Brain microvascular endothelial cell (primary cell): Measurements from ENCODE around the gene ATG4B.

Experiments
- DNase-seq: peaks from one replicate; pipeline ENCODE4 v3.0.0-alpha.2; 2020
- H3K27ac ChIP-seq: fragments of 250-450 bp; sonication (Bioruptor Pico); 2 replicates; pipeline ENCODE4 v1.5.1; 2020; ENCODE audit warnings: mild to moderate bottlenecking, moderate library complexity
- H3K27me3 ChIP-seq: fragments of 250-450 bp; sonication (Bioruptor Pico); replicated peaks from 2 replicates; pipeline ENCODE4 v1.5.1; 2020; ENCODE audit warnings: mild to moderate bottlenecking
- H3K36me3 ChIP-seq: fragments of 250-450 bp; sonication (Bioruptor Pico); replicated peaks from 2 replicates; pipeline ENCODE4 v1.5.1; 2020; ENCODE audit warnings: mild to moderate bottlenecking
- H3K4me3 ChIP-seq: 2 replicates; pipeline ENCODE4 v1.5.1; 2011; ENCODE audit warnings: low read depth, mild to moderate bottlenecking, control low read depth, low read length, moderate library complexity
- in situ Hi-C: cut with HindIII; loops from 2 replicates; pipeline ENCODE4 v1.10.0; 2017; ENCODE audit warnings: low sequenced_read_pairs, low pct_ligation_motif_present
- TF ChIP-seq, protein P1 (sequence below): IDR thresholded peaks from 2 replicates; pipeline ENCODE4 v1.5.1; 2011; ENCODE audit warnings: low read depth, mild to moderate bottlenecking, moderate library complexity, low read length, control low read depth, inconsistent platforms; ENCODE audit errors: missing control alignments

Gene ATG4B

DNA sequence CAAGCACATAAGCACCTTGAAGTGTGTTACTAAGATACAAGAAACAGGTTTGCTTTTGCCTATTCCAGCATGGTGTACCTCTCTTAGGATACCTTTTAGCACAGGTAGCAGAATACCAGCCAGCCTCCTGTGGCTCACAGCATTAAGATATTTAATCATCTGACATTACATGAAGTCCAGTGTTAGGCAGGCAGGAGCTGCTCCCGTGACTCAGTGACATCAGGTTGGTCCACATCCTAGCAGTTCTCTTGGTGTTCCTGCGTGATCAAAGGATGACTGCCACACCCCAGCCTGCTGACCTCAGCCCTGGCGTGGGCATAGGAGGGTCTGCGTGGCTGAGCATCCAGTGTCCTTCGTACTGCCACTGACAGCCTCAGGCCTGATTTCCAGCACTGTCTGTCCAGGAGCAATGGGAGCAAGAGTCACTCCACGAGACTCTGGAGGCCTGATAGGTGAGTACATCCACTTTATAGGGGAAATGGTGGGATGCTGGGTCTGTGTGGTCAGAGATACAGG, 52.8 kb downstream of the ATG4B start:
- Histone ChIP-seq H3K27me3 (no peaks in the 10 kb centered on the region), H3K36me3 (peaks cover 19% of the 10 kb centered on the region), H3K4me3 (no peak overlapping the region), H3K27ac (no peak overlapping the region)
- TF ChIP-seq, protein P1, sequence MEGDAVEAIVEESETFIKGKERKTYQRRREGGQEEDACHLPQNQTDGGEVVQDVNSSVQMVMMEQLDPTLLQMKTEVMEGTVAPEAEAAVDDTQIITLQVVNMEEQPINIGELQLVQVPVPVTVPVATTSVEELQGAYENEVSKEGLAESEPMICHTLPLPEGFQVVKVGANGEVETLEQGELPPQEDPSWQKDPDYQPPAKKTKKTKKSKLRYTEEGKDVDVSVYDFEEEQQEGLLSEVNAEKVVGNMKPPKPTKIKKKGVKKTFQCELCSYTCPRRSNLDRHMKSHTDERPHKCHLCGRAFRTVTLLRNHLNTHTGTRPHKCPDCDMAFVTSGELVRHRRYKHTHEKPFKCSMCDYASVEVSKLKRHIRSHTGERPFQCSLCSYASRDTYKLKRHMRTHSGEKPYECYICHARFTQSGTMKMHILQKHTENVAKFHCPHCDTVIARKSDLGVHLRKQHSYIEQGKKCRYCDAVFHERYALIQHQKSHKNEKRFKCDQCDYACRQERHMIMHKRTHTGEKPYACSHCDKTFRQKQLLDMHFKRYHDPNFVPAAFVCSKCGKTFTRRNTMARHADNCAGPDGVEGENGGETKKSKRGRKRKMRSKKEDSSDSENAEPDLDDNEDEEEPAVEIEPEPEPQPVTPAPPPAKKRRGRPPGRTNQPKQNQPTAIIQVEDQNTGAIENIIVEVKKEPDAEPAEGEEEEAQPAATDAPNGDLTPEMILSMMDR = no peak
- no peak for DNase-seq
- in situ Hi-C loops = no loop called here

GRCh38 chr2:241692448-241692847, 55.0 kb downstream of the ATG4B start:
- Histone ChIP-seq H3K4me3 (no peak overlapping the region), H3K27me3 (no peaks in the 10 kb centered on the region), H3K27ac (no peak overlapping the region), H3K36me3 (peaks cover 19% of the 10 kb centered on the region)
- TF ChIP-seq, protein P1 = no peak
- in situ Hi-C loops = no loop called here
- peak; percentile 74 for DNase-seq

DNA sequence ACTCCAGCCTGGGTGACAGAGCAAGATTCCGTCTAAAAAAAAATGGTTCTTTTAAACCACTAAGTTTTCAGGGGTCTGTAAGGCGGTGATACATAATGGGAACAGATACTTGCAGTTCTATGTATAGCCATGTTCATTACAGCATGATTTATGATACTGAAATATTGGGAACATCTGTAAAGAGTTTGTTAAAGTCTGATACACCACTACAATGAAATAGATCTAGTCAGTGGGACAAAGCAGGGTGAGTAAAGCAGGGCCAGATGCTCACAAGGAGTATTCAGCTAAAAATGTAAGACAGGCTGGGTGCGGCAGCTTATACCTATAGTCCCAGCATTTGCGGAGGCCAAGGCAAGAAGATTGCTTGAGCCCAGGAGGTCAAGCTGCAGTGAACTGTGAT, 58.2 kb downstream of the ATG4B start:
- in situ Hi-C loops = no loop called here
- Histone ChIP-seq H3K36me3 (peaks cover 10% of the 10 kb centered on the region), H3K4me3 (no peak overlapping the region), H3K27ac (no peak overlapping the region), H3K27me3 (no peaks in the 10 kb centered on the region)
- TF ChIP-seq, protein P1 = no peak
- DNase-seq = no peak

- Histone ChIP-seq H3K27ac (peak overlapping the region; percentile 61), H3K4me3 (peak overlapping the region; percentile 69), H3K36me3 (peaks cover 10% of the 10 kb centered on the region), H3K27me3 (no peaks in the 10 kb centered on the region)
- DNase-seq = peak; percentile 55
- TF ChIP-seq, protein P1 = peak; percentile 56
- in situ Hi-C loops = no loop called here
Measured at GRCh38 chr2:241701149-241701398, 63.6 kb downstream of the ATG4B start.

GRCh38 chr2:241701399-241702154, 64.1 kb downstream of the ATG4B start, which contains the start of gene ING5:
ING5 (plus strand) TSS chr2:241702039; CDS start chr2:241702066, 27 bp downstream.
- TF ChIP-seq, protein P1 = no peak
- Histone ChIP-seq H3K4me3 (peak within 1 kb of the TSS; percentile 78), H3K27me3 (no peaks in the 10 kb centered on the region), H3K36me3 (peaks cover 14% of the 10 kb centered on the region), H3K27ac (peak within 1 kb of the TSS; percentile 75)
- peak; percentile 90 for DNase-seq
- in situ Hi-C loops = no loop called here
